Measurements from ENCODE around the gene CFAP54.

DNA sequence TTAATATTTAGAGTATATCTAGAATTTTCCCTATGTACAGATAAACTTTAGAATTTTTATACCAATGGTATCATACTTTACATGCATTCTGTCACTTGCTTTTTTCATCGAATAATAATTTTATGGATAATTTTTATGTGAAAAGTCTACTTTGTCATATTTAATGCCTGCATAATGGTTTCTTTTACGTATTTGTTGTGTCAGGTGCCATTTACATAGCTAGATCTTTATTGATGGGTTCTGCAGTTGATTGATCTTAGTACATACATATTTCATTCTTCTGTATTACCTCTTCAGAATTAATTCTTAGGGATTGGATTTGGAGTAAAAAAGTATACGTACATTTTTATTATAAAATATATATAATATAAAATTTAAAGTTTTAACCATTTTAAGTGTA lies 340.0 kb downstream of the CFAP54 start:
- no peak for TF ChIP-seq GATA2 (IDR thresholded peaks at IDR 0.05; ENCODE audit: low read depth, low read length)
- no peak for TF ChIP-seq GATA3 (IDR thresholded peaks at IDR 0.05; ENCODE audit: low read depth, low read length)

Measured in SH-SY5Y (cell line).